HEK293 (cell line): ENCODE results near the gene CIAO2B.

Experiments used
- CTCF ChIA-PET: fragments of 350-600 bp; formaldehyde crosslinking; extraction: SDS; loops from one replicate; lab custom pipeline; 2021; ENCODE audit warnings: antibody characterized with exemption; lab: Yijun Ruan, JAX
- POLR2A ChIA-PET: fragments of 300-600 bp; formaldehyde crosslinking; extraction: SDS; loops from one replicate; lab custom pipeline; 2020; ENCODE audit warnings: antibody characterized with exemption, inconsistent platforms; lab: Yijun Ruan, JAX
- H3K27ac ChIP-seq: fragments of 200-500 bp; sonication (Bioruptor generic); 2 replicates; pipeline ENCODE4 v1.5.1; 2014; ENCODE audit warnings: low read depth, low read length, control low read depth, inconsistent platforms; ENCODE audit errors: extremely low read depth
- H3K36me3 ChIP-seq, 2 experiments: fragments of 200-500 bp in 1 of 2; sonication (Bioruptor generic) in 1 of 2; 1 replicate in 1 of 2; 2 replicates in 1 of 2; pipeline ENCODE4 v1.5.1; 2014 to 2017; ENCODE audit warnings: inconsistent platforms in 2 of 2, low read length in 2 of 2; ENCODE audit not compliant: control insufficient read depth in 2 of 2, insufficient read depth in 1 of 2
- H3K4me1 ChIP-seq: fragments of 200-500 bp; sonication (Bioruptor generic); 2 replicates; pipeline ENCODE4 v1.5.1; 2014; ENCODE audit warnings: mild to moderate bottlenecking, low read length, inconsistent platforms; ENCODE audit not compliant: control insufficient read depth, insufficient read depth
- H3K4me3 ChIP-seq: 2 replicates; pipeline ENCODE4 v1.5.1; 2011; ENCODE audit warnings: low read depth, mild to moderate bottlenecking, control low read depth, low read length, moderate library complexity
- H3K9me3 ChIP-seq: fragments of 200-500 bp; sonication (Bioruptor generic); 2 replicates; pipeline ENCODE4 v1.5.1; 2014; ENCODE audit warnings: low read depth, low read length, inconsistent platforms; ENCODE audit not compliant: control insufficient read depth, insufficient read depth
- PRDM1 ChIP-seq: fragments of 450-650 bp; formaldehyde crosslinking; IDR thresholded peaks from 2 replicates; pipeline ENCODE4; 2016; ENCODE audit warnings: missing biosample characterization, missing genetic modification characterization
- SP7 ChIP-seq: fragments of 450-650 bp; formaldehyde crosslinking; IDR thresholded peaks from 2 replicates; pipeline ENCODE4 v1.5.1; 2016; ENCODE audit warnings: missing biosample characterization, missing genetic modification characterization
- ZBTB8A ChIP-seq: fragments of 450-650 bp; formaldehyde crosslinking; IDR thresholded peaks from 2 replicates; pipeline ENCODE4 v1.5.1; 2016; ENCODE audit warnings: missing biosample characterization, missing genetic modification characterization
- ZFHX2 ChIP-seq: fragments of 450-650 bp; formaldehyde crosslinking; conservative IDR thresholded peaks from 2 replicates; pipeline ENCODE4 v1.5.1; 2016; ENCODE audit warnings: missing biosample characterization, missing genetic modification characterization
- ZIC2 ChIP-seq: fragments of 450-650 bp; formaldehyde crosslinking; IDR thresholded peaks from 2 replicates; pipeline ENCODE4 v1.5.1; 2016; ENCODE audit warnings: missing biosample characterization, missing genetic modification characterization
- ZNF214 ChIP-seq: fragments of 450-650 bp; formaldehyde crosslinking; IDR thresholded peaks from 2 replicates; pipeline ENCODE4 v1.5.1; 2017; ENCODE audit warnings: missing biosample characterization, mild to moderate bottlenecking, missing genetic modification characterization, borderline replicate concordance
- ZNF239 ChIP-seq: fragments of 450-650 bp; formaldehyde crosslinking; IDR thresholded peaks from 2 replicates; pipeline ENCODE4 v1.5.1; 2016; ENCODE audit warnings: missing biosample characterization, missing genetic modification characterization
- ZNF501 ChIP-seq: fragments of 450-650 bp; formaldehyde crosslinking; IDR thresholded peaks from 2 replicates; pipeline ENCODE4 v1.5.1; 2016; ENCODE audit warnings: missing biosample characterization, missing genetic modification characterization
- ZNF561 ChIP-seq: fragments of 450-650 bp; IDR thresholded peaks from 2 replicates; pipeline ENCODE4 v1.5.1; 2018; ENCODE audit warnings: missing biosample characterization, missing genetic modification characterization, borderline replicate concordance
- ZNF596 ChIP-seq: fragments of 450-650 bp; IDR thresholded peaks from 2 replicates; pipeline ENCODE4 v1.5.0; 2018; ENCODE audit warnings: missing biosample characterization, mild to moderate bottlenecking, missing genetic modification characterization, moderate library complexity
- TF ChIP-seq, protein P1 (sequence below): fragments of 450-650 bp; formaldehyde crosslinking; IDR thresholded peaks from 2 replicates; pipeline ENCODE4 v1.5.1; 2016; ENCODE audit warnings: missing biosample characterization, missing genetic modification characterization, low read depth
- TF ChIP-seq, protein P2 (sequence below): fragments of 450-650 bp; formaldehyde crosslinking; IDR thresholded peaks from 2 replicates; pipeline ENCODE4 v1.5.1; 2016; ENCODE audit warnings: missing biosample characterization, missing genetic modification characterization
- TF ChIP-seq, protein P3 (sequence below): fragments of 450-650 bp; formaldehyde crosslinking; IDR thresholded peaks from 2 replicates; pipeline ENCODE4 v1.5.1; 2016; ENCODE audit warnings: missing biosample characterization, missing genetic modification characterization, borderline replicate concordance
- TF ChIP-seq, protein P4 (sequence below): fragments of 450-650 bp; IDR thresholded peaks from 2 replicates; pipeline ENCODE4 v1.5.1; 2018; ENCODE audit warnings: missing biosample characterization, missing genetic modification characterization

CIAO2B gene

DNA sequence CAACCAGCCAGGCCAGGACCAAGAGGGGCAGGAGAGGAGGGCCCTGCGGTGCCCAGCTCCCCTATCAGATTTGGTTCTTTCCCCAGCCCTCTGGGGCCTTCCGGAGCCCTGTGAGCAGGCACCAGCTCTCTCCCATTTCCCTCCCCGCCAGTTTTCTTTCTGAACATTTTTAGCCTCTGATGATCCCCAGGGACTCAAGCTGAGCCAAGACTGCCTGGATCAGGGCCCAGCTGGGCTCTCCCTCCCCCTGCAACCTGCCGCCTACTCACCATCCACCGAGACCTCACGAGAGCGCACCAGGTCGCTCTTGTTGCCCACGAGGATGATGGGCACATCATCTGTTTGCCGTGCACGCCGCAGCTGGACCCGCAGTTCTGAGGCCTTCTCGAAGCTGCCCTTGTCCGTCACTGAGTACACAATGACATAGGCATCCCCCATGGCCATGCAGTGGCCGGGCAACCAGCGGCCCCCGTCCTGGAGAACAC, 10.9 kb downstream of the CIAO2B start:
- Histone ChIP-seq H3K27ac (no peak overlapping the region), H3K9me3 (no peaks in the 10 kb centered on the region), H3K4me1 (no peaks in the 10 kb centered on the region; the same call in 1 of the 2 replicates), H3K4me3 (no peak overlapping the region)
- no peak for TF ChIP-seq ZNF501 (tag by site-specific recombination)
- TF ChIP-seq, protein P1, sequence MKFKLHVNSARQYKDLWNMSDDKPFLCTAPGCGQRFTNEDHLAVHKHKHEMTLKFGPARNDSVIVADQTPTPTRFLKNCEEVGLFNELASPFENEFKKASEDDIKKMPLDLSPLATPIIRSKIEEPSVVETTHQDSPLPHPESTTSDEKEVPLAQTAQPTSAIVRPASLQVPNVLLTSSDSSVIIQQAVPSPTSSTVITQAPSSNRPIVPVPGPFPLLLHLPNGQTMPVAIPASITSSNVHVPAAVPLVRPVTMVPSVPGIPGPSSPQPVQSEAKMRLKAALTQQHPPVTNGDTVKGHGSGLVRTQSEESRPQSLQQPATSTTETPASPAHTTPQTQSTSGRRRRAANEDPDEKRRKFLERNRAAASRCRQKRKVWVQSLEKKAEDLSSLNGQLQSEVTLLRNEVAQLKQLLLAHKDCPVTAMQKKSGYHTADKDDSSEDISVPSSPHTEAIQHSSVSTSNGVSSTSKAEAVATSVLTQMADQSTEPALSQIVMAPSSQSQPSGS (tag by site-specific recombination), result no peak
- 0 out of 2 replicates have a peak, but pooled peaks have one; percentile 8 for TF ChIP-seq ZIC2 (tag by site-specific recombination)
- TF ChIP-seq, protein P2, sequence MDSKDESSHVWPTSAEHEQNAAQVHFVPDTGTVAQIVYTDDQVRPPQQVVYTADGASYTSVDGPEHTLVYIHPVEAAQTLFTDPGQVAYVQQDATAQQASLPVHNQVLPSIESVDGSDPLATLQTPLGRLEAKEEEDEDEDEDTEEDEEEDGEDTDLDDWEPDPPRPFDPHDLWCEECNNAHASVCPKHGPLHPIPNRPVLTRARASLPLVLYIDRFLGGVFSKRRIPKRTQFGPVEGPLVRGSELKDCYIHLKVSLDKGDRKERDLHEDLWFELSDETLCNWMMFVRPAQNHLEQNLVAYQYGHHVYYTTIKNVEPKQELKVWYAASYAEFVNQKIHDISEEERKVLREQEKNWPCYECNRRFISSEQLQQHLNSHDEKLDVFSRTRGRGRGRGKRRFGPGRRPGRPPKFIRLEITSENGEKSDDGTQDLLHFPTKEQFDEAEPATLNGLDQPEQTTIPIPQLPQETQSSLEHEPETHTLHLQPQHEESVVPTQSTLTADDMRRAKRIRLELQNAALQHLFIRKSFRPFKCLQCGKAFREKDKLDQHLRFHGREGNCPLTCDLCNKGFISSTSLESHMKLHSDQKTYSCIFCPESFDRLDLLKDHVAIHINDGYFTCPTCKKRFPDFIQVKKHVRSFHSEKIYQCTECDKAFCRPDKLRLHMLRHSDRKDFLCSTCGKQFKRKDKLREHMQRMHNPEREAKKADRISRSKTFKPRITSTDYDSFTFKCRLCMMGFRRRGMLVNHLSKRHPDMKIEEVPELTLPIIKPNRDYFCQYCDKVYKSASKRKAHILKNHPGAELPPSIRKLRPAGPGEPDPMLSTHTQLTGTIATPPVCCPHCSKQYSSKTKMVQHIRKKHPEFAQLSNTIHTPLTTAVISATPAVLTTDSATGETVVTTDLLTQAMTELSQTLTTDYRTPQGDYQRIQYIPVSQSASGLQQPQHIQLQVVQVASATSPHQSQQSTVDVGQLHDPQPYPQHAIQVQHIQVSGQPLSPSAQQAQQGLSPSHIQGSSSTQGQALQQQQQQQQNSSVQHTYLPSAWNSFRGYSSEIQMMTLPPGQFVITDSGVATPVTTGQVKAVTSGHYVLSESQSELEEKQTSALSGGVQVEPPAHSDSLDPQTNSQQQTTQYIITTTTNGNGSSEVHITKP, result peak; percentile 92
- TF ChIP-seq ZFHX2 (tag by site-specific recombination), result peak; percentile 45
- no peak for TF ChIP-seq SP7
- no peak for TF ChIP-seq ZNF214 (tag by site-specific recombination)
- TF ChIP-seq, protein P3, sequence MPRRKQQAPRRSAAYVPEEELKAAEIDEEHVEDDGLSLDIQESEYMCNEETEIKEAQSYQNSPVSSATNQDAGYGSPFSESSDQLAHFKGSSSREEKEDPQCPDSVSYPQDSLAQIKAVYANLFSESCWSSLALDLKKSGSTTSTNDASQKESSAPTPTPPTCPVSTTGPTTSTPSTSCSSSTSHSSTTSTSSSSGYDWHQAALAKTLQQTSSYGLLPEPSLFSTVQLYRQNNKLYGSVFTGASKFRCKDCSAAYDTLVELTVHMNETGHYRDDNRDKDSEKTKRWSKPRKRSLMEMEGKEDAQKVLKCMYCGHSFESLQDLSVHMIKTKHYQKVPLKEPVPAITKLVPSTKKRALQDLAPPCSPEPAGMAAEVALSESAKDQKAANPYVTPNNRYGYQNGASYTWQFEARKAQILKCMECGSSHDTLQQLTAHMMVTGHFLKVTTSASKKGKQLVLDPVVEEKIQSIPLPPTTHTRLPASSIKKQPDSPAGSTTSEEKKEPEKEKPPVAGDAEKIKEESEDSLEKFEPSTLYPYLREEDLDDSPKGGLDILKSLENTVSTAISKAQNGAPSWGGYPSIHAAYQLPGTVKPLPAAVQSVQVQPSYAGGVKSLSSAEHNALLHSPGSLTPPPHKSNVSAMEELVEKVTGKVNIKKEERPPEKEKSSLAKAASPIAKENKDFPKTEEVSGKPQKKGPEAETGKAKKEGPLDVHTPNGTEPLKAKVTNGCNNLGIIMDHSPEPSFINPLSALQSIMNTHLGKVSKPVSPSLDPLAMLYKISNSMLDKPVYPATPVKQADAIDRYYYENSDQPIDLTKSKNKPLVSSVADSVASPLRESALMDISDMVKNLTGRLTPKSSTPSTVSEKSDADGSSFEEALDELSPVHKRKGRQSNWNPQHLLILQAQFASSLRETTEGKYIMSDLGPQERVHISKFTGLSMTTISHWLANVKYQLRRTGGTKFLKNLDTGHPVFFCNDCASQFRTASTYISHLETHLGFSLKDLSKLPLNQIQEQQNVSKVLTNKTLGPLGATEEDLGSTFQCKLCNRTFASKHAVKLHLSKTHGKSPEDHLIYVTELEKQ (tag by site-specific recombination), result no peak
- TF ChIP-seq, protein P4, sequence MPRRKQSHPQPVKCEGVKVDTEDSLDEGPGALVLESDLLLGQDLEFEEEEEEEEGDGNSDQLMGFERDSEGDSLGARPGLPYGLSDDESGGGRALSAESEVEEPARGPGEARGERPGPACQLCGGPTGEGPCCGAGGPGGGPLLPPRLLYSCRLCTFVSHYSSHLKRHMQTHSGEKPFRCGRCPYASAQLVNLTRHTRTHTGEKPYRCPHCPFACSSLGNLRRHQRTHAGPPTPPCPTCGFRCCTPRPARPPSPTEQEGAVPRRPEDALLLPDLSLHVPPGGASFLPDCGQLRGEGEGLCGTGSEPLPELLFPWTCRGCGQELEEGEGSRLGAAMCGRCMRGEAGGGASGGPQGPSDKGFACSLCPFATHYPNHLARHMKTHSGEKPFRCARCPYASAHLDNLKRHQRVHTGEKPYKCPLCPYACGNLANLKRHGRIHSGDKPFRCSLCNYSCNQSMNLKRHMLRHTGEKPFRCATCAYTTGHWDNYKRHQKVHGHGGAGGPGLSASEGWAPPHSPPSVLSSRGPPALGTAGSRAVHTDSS (tag by site-specific recombination), result no peak
- peak; percentile 10; the same call in 1 of the 2 replicates for TF ChIP-seq ZBTB8A (tag by site-specific recombination)
- no peak for TF ChIP-seq ZNF239 (tag by site-specific recombination)
- TF ChIP-seq ZNF596 (tag by site-specific recombination), result no peak
- TF ChIP-seq ZNF561 (tag by site-specific recombination), result no peak
- no peak for TF ChIP-seq PRDM1 (tag by site-specific recombination)
- TF ChIP-seq, all 188 proteins: peak for 4
- ChIA-PET CTCF (interaction anchor here (15.1 kb wide), 1 partner anchor 24 kb away, joined by 268 read pairs; no protein-coding TSS in a partner anchor), POLR2A (interaction anchor here (1.2 kb wide), 1 partner anchor 10 kb away, joined by 3 read pairs; no protein-coding TSS in a partner anchor)
- H3K36me3 ChIP-seq, result no peaks in the 10 kb centered on the region
